ENCODE data around the gene OXA1L.
"Not testable (repeated sequence)": the region's sequence is repeated elsewhere in the genome, so short reads cannot be mapped to it uniquely, and the experiment has no call there.

The OXA1L gene

DNA sequence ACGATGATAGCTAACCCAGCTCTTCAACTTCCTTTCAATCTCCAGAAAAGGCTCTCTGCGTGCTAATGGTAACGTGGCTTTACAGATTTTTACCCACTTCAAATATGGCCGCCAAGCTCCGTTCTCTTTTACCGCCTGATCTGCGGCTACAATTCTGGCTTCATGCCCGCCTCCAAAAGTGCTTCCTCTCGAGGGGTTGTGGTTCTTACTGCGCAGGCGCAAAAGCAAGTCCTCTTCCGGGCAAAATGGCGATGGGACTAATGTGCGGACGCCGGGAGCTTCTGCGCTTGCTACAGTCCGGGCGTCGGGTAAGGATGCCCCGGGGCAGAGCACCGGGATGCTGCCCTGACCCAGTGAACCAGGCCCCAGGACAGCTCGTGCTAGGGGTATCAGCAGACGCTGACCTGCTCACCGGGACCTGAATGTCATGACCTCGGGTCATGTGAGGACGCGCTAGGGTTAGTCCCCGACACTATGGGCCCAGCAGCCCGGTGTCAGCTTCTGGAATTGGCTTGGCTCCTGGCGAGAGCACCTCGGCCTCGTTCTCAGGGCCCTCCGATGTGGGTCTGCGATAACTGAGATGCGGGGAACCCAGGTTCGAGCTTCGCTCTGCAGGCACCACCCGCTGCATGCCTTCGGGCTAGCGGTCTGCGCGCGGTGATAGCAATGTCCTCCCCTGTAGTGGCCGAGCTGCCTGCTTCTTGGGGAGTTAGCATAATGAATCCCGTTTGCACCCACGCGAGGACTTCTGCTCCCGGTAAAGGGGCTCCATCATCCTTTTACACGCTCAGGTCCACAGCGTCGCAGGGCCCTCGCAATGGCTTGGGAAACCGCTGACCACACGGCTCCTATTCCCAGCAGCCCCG, at the start of gene OXA1L:
TSS of gene OXA1L (plus strand) at position 232 of the 866 bp plus-strand sequence. CDS start at position 246, 14 bp downstream.
- DNase-seq (ENCODE audit: low read depth, low spot score) = peak; percentile 97
- peak within 1 kb of the TSS; percentile 94 for H3K9ac ChIP-seq (ENCODE audit: insufficient read length)
- H3K4me3 ChIP-seq = peak within 1 kb of the TSS; percentile 87
- TF ChIP-seq FOXP2 (optimal IDR thresholded peaks at IDR 0.05; ENCODE audit: control extremely low read depth, extremely low read length, insufficient read depth) (no peak), POLR2AphosphoS5 (IDR thresholded peaks at IDR 0.05; ENCODE audit: borderline replicate concordance, low read depth, low read length) (peak; percentile 96)
- H3K27ac ChIP-seq = peak within 1 kb of the TSS; percentile 92
- no peaks in the 10 kb centered on the region for H3K9me3 ChIP-seq (ENCODE audit: low read depth, low read length)
- peaks cover 38% of the 10 kb centered on the region for H3K36me3 ChIP-seq (ENCODE audit: insufficient read depth, low read length)

DNA sequence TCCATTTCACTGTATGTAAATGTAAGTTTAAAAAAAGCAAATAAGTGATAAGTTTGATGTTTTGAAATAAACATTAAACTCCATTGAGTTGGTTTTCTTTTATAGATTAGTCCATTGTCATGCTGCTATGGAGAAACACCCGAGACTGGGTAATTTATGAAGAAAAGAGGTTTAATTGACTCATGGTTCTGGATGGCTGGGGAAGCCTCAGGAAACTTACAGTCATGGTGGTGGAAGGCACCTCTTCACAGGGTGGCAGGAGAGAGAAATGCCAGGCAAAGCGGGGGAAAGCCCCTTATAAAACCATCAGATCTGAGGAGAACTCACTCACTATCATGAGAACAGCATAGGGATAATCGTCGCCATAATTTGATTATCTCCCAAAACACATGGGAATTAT, 48.4 kb upstream of the OXA1L start:
- no peak for TF ChIP-seq FOXP2 (optimal IDR thresholded peaks at IDR 0.05; ENCODE audit: control extremely low read depth, extremely low read length, insufficient read depth)
- no peak for TF ChIP-seq POLR2AphosphoS5 (IDR thresholded peaks at IDR 0.05; ENCODE audit: borderline replicate concordance, low read depth, low read length)
- TF ChIP-seq EZH2 (IDR thresholded peaks at IDR 0.05) = no peak
- Histone ChIP-seq H3K9me3 (ENCODE audit: low read depth, low read length) (no peaks in the 10 kb centered on the region), H3K9ac (ENCODE audit: insufficient read length) (no peak overlapping the region), H3K27ac (no peak overlapping the region), H3K4me3 (no peak overlapping the region), H3K36me3 (ENCODE audit: insufficient read depth, low read length) (no peaks in the 10 kb centered on the region)
- DNase-seq (ENCODE audit: low read depth, low spot score) = no peak

DNA sequence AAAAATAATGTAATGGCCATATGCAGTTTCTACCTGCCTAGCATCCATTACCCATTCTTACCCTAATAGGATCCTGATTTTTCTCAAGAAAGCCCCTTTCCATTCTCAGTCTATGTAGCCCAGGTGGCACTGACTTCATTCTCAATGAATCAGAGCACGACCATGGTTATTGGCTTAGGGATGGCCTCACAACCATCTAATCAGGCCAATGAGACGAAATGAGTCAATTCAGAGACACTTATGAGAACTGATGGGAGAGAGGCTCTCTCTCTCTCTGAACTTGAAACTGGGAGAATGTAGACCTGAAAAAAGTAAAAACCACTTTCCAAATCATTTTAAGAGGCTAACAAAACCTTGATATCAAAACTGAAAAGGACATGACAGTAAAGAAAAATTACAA, 45.3 kb upstream of the OXA1L start:
- no peak for DNase-seq (ENCODE audit: low read depth, low spot score)
- TF ChIP-seq FOXP2 (optimal IDR thresholded peaks at IDR 0.05; ENCODE audit: control extremely low read depth, extremely low read length, insufficient read depth) = no peak
- no peak for TF ChIP-seq EZH2 (IDR thresholded peaks at IDR 0.05)
- TF ChIP-seq POLR2AphosphoS5 (IDR thresholded peaks at IDR 0.05; ENCODE audit: borderline replicate concordance, low read depth, low read length) = no peak
- H3K4me3 ChIP-seq = no peak overlapping the region
- H3K9me3 ChIP-seq (ENCODE audit: low read depth, low read length) = no peaks in the 10 kb centered on the region
- H3K27ac ChIP-seq = no peak overlapping the region
- no peak overlapping the region for H3K9ac ChIP-seq (ENCODE audit: insufficient read length)
- no peaks in the 10 kb centered on the region for H3K36me3 ChIP-seq (ENCODE audit: insufficient read depth, low read length)

DNA sequence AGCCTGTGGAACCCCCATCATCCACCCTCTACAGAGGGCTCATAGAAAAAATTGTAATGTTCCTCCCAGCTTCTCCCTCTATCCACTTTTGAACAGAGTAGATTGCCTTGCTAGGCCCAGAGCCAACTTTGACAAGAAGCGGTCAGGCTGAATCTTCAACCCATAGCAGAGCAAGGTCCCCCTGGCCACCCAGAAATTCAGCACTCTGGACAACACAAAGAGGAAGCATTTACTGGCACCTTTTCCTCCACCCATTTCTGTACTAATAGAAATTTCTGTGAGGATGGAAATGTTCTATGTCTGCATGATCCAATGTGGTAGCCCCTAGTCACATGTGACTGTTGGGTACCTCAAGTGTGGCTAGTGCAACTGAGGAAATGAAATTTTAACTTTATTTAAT, 42.7 kb upstream of the OXA1L start:
- Histone ChIP-seq H3K4me3 (no peak overlapping the region), H3K9ac (ENCODE audit: insufficient read length) (no peak overlapping the region), H3K36me3 (ENCODE audit: insufficient read depth, low read length) (no peaks in the 10 kb centered on the region), H3K9me3 (ENCODE audit: low read depth, low read length) (no peaks in the 10 kb centered on the region), H3K27ac (no peak overlapping the region)
- no peak for DNase-seq (ENCODE audit: low read depth, low spot score)
- no peak for TF ChIP-seq POLR2AphosphoS5 (IDR thresholded peaks at IDR 0.05; ENCODE audit: borderline replicate concordance, low read depth, low read length)
- no peak for TF ChIP-seq EZH2 (IDR thresholded peaks at IDR 0.05)
- no peak for TF ChIP-seq FOXP2 (optimal IDR thresholded peaks at IDR 0.05; ENCODE audit: control extremely low read depth, extremely low read length, insufficient read depth)

- H3K9me3 ChIP-seq (ENCODE audit: low read depth, low read length); H3K9ac ChIP-seq (ENCODE audit: insufficient read length); DNase-seq (ENCODE audit: low read depth, low spot score); H3K36me3 ChIP-seq (ENCODE audit: insufficient read depth, low read length); H3K4me3 ChIP-seq; H3K27ac ChIP-seq: not testable (repeated sequence)
Observed at GRCh38 chr14:22724847-22725246, 41.6 kb upstream of the OXA1L start.

GRCh38 chr14:22725374-22725773, 41.1 kb upstream of the OXA1L start:
- not testable (repeated sequence) for H3K36me3 ChIP-seq (ENCODE audit: insufficient read depth, low read length); DNase-seq (ENCODE audit: low read depth, low spot score); H3K27ac ChIP-seq; H3K4me3 ChIP-seq; H3K9ac ChIP-seq (ENCODE audit: insufficient read length); H3K9me3 ChIP-seq (ENCODE audit: low read depth, low read length)

- Histone ChIP-seq H3K9me3 (ENCODE audit: low read depth, low read length) (no peaks in the 10 kb centered on the region), H3K4me3 (no peak overlapping the region), H3K27ac (no peak overlapping the region), H3K9ac (ENCODE audit: insufficient read length) (no peak overlapping the region), H3K36me3 (ENCODE audit: insufficient read depth, low read length) (no peaks in the 10 kb centered on the region)
- TF ChIP-seq FOXP2 (optimal IDR thresholded peaks at IDR 0.05; ENCODE audit: control extremely low read depth, extremely low read length, insufficient read depth) (no peak), POLR2AphosphoS5 (IDR thresholded peaks at IDR 0.05; ENCODE audit: borderline replicate concordance, low read depth, low read length) (no peak), EZH2 (IDR thresholded peaks at IDR 0.05) (no peak)
- DNase-seq (ENCODE audit: low read depth, low spot score) = no peak
Observed at GRCh38 chr14:22726012-22726411, 40.5 kb upstream of the OXA1L start.

GRCh38 chr14:22732062-22732461, 34.4 kb upstream of the OXA1L start:
- H3K9me3 ChIP-seq (ENCODE audit: low read depth, low read length); H3K4me3 ChIP-seq; H3K9ac ChIP-seq (ENCODE audit: insufficient read length); DNase-seq (ENCODE audit: low read depth, low spot score); H3K36me3 ChIP-seq (ENCODE audit: insufficient read depth, low read length); H3K27ac ChIP-seq: not testable (repeated sequence)

- Histone ChIP-seq H3K27ac (no peak overlapping the region), H3K4me3 (no peak overlapping the region), H3K36me3 (ENCODE audit: insufficient read depth, low read length) (no peaks in the 10 kb centered on the region), H3K9ac (ENCODE audit: insufficient read length) (no peak overlapping the region), H3K9me3 (ENCODE audit: low read depth, low read length) (peaks cover 3% of the 10 kb centered on the region; the same call in 1 of the 2 replicates)
- TF ChIP-seq FOXP2 (optimal IDR thresholded peaks at IDR 0.05; ENCODE audit: control extremely low read depth, extremely low read length, insufficient read depth) (no peak), POLR2AphosphoS5 (IDR thresholded peaks at IDR 0.05; ENCODE audit: borderline replicate concordance, low read depth, low read length) (no peak), EZH2 (IDR thresholded peaks at IDR 0.05) (no peak)
- no peak for DNase-seq (ENCODE audit: low read depth, low spot score)
Observed at GRCh38 chr14:22733829-22734228, 32.7 kb upstream of the OXA1L start.

Data from SK-N-MC (cell line).